ENCODE data around the gene BLOC1S4.

GRCh38 chr4:6765703-6766102 lies 49.7 kb downstream of the BLOC1S4 start:
- TF ChIP-seq CTCF (IDR thresholded peaks at IDR 0.05) (no peak), REST (IDR thresholded peaks at IDR 0.05; ENCODE audit: insufficient read depth in 1 of 2, low read depth in 2 of 2, low read length in 1 of 2) (no peak), SIN3A (IDR thresholded peaks at IDR 0.05; ENCODE audit: borderline replicate concordance, insufficient read depth, low read depth, low read length) (no peak), POLR2AphosphoS5 (IDR thresholded peaks at IDR 0.05; ENCODE audit: low read depth, low read length) (no peak)

Data from Panc1 (cell line).